Left colon (tissue), 2 donors: ENCODE results near the gene CYP27B1. TPM values are rescaled to one million over a fixed set of nuclear protein-coding genes. Genes with fewer than 3 reads are reported as not detected.

Experiments
- ATAC-seq: fragments of 200-7000 bp; cut with Tn5 transposase; one replicate; pipeline ENCODE4 v1.9.1; 2020; ENCODE audit warnings: mild to moderate bottlenecking, moderate library complexity
- DNase-seq, 2 donors: peaks; one replicate each; pipeline ENCODE4 v3.0.0-alpha.2; 2020
- intact Hi-C, 2 donors: fragments of 100-400 bp; cut with DNase I in 1 of 2; cut with micrococcal nuclease in 1 of 2; formaldehyde crosslinking; loops; one replicate each; pipeline versions ENCODE4 v1.11.2 to v1.14.0; 2022; cut with DNase I, micrococcal nuclease
- total RNA-seq, 2 donors: library from RNA; stranded (reverse); fragmentation: NEBNext Ultra II Directional; extraction: Animal tissue kit (Norgen Biotek cat#: 25700); gene quantifications; one replicate each; pipeline ENCODE4 v1.2.1, GENCODE V29; 2021
- donor health status: DM: no; HTN: no; CAD: no.
- donor health status: DM: yes; HTN: yes; CAD: no.

Gene CYP27B1
- total RNA-seq, 2 donors from 2014 or later: 0.87 to 1.7 TPM

GRCh38 chr12:57771236-57771872, 4.5 kb upstream of the CYP27B1 start:
- ATAC-seq (peak; percentile 60), DNase-seq (peak; percentile 91)
- intact Hi-C loops: no loop called here

GRCh38 chr12:57770734-57771133, 3.9 kb upstream of the CYP27B1 start:
- ATAC-seq (no peak), DNase-seq (no peak)
- intact Hi-C loops: no loop called here

GRCh38 chr12:57769594-57769993, 2.7 kb upstream of the CYP27B1 start:
- ATAC-seq (no peak), DNase-seq (no peak)
- intact Hi-C loops: no loop called here

GRCh38 chr12:57767876-57768275, 998 bp upstream of the CYP27B1 start:
- intact Hi-C loops: no loop called here
- ATAC-seq: no peak
- no peak for DNase-seq

- intact Hi-C loops: no loop called here
- DNase-seq (no peak), ATAC-seq (no peak)
Observed at GRCh38 chr12:57767305-57767698, 424 bp upstream of the CYP27B1 start.

GRCh38 chr12:57765698-57766463, 997 bp downstream of the CYP27B1 start:
- DNase-seq (peak in 1 of 2 donors; percentile 41), ATAC-seq (peak; percentile 45)
- intact Hi-C loops: no loop called here

- peak in 1 of 2 donors; percentile 72 for DNase-seq
Observed at GRCh38 chr12:57765003-57765697, 1.7 kb downstream of the CYP27B1 start.

GRCh38 chr12:57764662-57765002, 2.2 kb downstream of the CYP27B1 start:
- DNase-seq (peak in 1 of 2 donors; percentile 46), ATAC-seq (peak; percentile 68)
- intact Hi-C loops: no loop called here

More at GRCh38 chr12:57765003-57765697, 1.7 kb downstream of the CYP27B1 start:
- intact Hi-C loops: no loop called here
- peak; percentile 64 for ATAC-seq

- no peak for DNase-seq
- intact Hi-C loops: no loop called here
- ATAC-seq: no peak
Observed at GRCh38 chr12:57763881-57764661, 2.8 kb downstream of the CYP27B1 start.

GRCh38 chr12:57762463-57762862, 4.4 kb downstream of the CYP27B1 start:
- intact Hi-C loops: no loop called here
- no peak for ATAC-seq
- DNase-seq: no peak

GRCh38 chr12:57761391-57761998, 5.4 kb downstream of the CYP27B1 start:
- DNase-seq (no peak), ATAC-seq (no peak)
- intact Hi-C loops: no loop called here

- intact Hi-C loops: no loop called here
- DNase-seq: no peak
- no peak for ATAC-seq
Observed at GRCh38 chr12:57760347-57760982, 6.4 kb downstream of the CYP27B1 start.

- DNase-seq (no peak), ATAC-seq (peak; percentile 18)
- intact Hi-C loops: no loop called here
Observed at GRCh38 chr12:57759360-57759980, 7.4 kb downstream of the CYP27B1 start.

GRCh38 chr12:57758552-57759359, 8.1 kb downstream of the CYP27B1 start:
- intact Hi-C loops: no loop called here
- DNase-seq (no peak), ATAC-seq (no peak)

GRCh38 chr12:57757771-57758170, 9.1 kb downstream of the CYP27B1 start:
- intact Hi-C loops: no loop called here
- no peak for ATAC-seq
- no peak for DNase-seq

GRCh38 chr12:57756406-57757341, 10.2 kb downstream of the CYP27B1 start:
- ATAC-seq: no peak
- intact Hi-C loops: no loop called here
- peak in 1 of 2 donors; percentile 69 for DNase-seq
